Measurements from ENCODE around the gene HFE. TPM values are rescaled to one million over a fixed set of nuclear protein-coding genes. Genes with fewer than 3 reads are reported as not detected.

HFE gene
- total and polyA plus RNA-seq, 2 of the 13 experiments (the other 11 are each of a cell fraction or from before 2014, with no cell fraction given) = 3.7 to 6.3 TPM

- TF ChIP-seq NAIF1 (CRISPR knock-in tag; IDR thresholded peaks at IDR 0.05; ENCODE audit: borderline replicate concordance) (no peak), DNMT3B (CRISPR knock-in tag; conservative IDR thresholded peaks at IDR 0.05) (no peak), ZNF274 (CRISPR knock-in tag; IDR thresholded peaks at IDR 0.05) (no peak), ZNF639 (CRISPR knock-in tag; conservative IDR thresholded peaks at IDR 0.05) (no peak), CTCF (CRISPR knock-in tag; IDR thresholded peaks at IDR 0.05) (peak; percentile 92), ARNT2 (CRISPR knock-in tag; IDR thresholded peaks at IDR 0.05; ENCODE audit: low read depth) (peak; percentile 33; the same call in 1 of the 2 replicates), HOXA5 (CRISPR knock-in tag; IDR thresholded peaks at IDR 0.05) (no peak), ZNF800 (CRISPR knock-in tag; IDR thresholded peaks at IDR 0.05) (no peak), SKI (IDR thresholded peaks at IDR 0.05; ENCODE audit: partially characterized antibody) (no peak), ZNF614 (CRISPR knock-in tag; IDR thresholded peaks at IDR 0.05; ENCODE audit: borderline replicate concordance) (peak; percentile 29; the same call in 1 of the 2 replicates), AGO1 (IDR thresholded peaks at IDR 0.05; ENCODE audit: low read depth, low read length, poor library complexity, severe bottlenecking) (no peak), ZNF607 (CRISPR knock-in tag; IDR thresholded peaks at IDR 0.05; ENCODE audit: borderline replicate concordance) (peak; percentile 42; the same call in 1 of the 2 replicates), THAP8 (CRISPR knock-in tag; IDR thresholded peaks at IDR 0.05; ENCODE audit: borderline replicate concordance) (no peak), SATB2 (CRISPR knock-in tag; IDR thresholded peaks at IDR 0.05) (no peak), CREB3 (CRISPR knock-in tag; IDR thresholded peaks at IDR 0.05) (no peak), KLF13 (CRISPR knock-in tag; IDR thresholded peaks at IDR 0.05) (no peak), BCL6 (CRISPR knock-in tag; IDR thresholded peaks at IDR 0.05) (0 out of 2 replicates have a peak, but pooled peaks have one; percentile 35), ELK4 (CRISPR knock-in tag; IDR thresholded peaks at IDR 0.05; ENCODE audit: borderline replicate concordance) (no peak), ZNF580 (CRISPR knock-in tag; IDR thresholded peaks at IDR 0.05; ENCODE audit: borderline replicate concordance, low read depth) (no peak), MBD4 (IDR thresholded peaks at IDR 0.05; ENCODE audit: borderline replicate concordance, low read length) (no peak), ZEB1 (IDR thresholded peaks at IDR 0.05; ENCODE audit: insufficient replicate concordance, low read depth) (no peak), ZNF225 (CRISPR knock-in tag; IDR thresholded peaks at IDR 0.05) (no peak), ZNF83 (CRISPR knock-in tag; IDR thresholded peaks at IDR 0.05; ENCODE audit: borderline replicate concordance) (no peak)
Observed at GRCh38 chr6:26065952-26066380, 21.3 kb upstream of the HFE start (continued).
